Breast epithelium (tissue), 4 donors: Measurements from ENCODE around the gene STRADA. TPM values are rescaled to one million over a fixed set of nuclear protein-coding genes. Genes with fewer than 3 reads are reported as not detected.

Experiments used
- DNase-seq, 2 donors: peaks; one replicate each; pipeline ENCODE4 v3.0.0-alpha.2; 2019; ENCODE audit warnings: low spot score in 2 of 2
- H3K27ac ChIP-seq, 2 donors: fragments of 200-600 bp; sonication (generic) in 1 of 2; one replicate each; pipeline ENCODE4 v1.5.1; 2016 to 2019; ENCODE audit warnings: mild to moderate bottlenecking in 1 of 2
- H3K27me3 ChIP-seq, 2 donors: fragments of 200-600 bp; sonication (generic) in 1 of 2; one replicate each; pipeline versions ENCODE4 v1.5.1 to v1.6.0; 2017 to 2019; ENCODE audit warnings: control low read depth in 1 of 2, mild to moderate bottlenecking in 1 of 2
- H3K36me3 ChIP-seq: fragments of 200-600 bp; one replicate; pipeline ENCODE4 v1.5.1; 2019
- H3K4me1 ChIP-seq, 2 donors: fragments of 200-600 bp; sonication (generic); one replicate each; pipeline ENCODE4 v1.5.1; 2016 to 2019; ENCODE audit warnings: control low read depth in 1 of 2
- H3K4me3 ChIP-seq, 3 donors: fragments of 200-600 bp; sonication (generic); 1 replicate in 2 of 3; 2 replicates in 1 of 3; pipeline ENCODE4 v1.5.1; 2016 to 2019; ENCODE audit warnings: mild to moderate bottlenecking in 3 of 3, moderate library complexity in 2 of 3
- H3K9me3 ChIP-seq, 2 donors: fragments of 200-600 bp; sonication (generic) in 1 of 2; one replicate each; pipeline ENCODE4 v1.5.1; 2016 to 2019; ENCODE audit warnings: control low read depth in 1 of 2
- CTCF ChIP-seq, 3 donors: fragments of 450-650 bp; IDR thresholded peaks; one replicate each; pipeline ENCODE4 v1.5.1; 2016 to 2017; ENCODE audit warnings: antibody characterized with exemption in 3 of 3, mild to moderate bottlenecking in 3 of 3, moderate library complexity in 3 of 3
- POLR2A ChIP-seq: fragments of 450-650 bp; IDR thresholded peaks from one replicate; pipeline ENCODE4 v1.6.1; 2016; ENCODE audit warnings: antibody characterized with exemption, mild to moderate bottlenecking, moderate library complexity
- POLR2AphosphoS5 ChIP-seq, 3 donors: sonication (generic); formaldehyde crosslinking; IDR thresholded peaks; one replicate each; pipeline ENCODE4 v1.6.1; 2017; ENCODE audit warnings: antibody characterized with exemption in 3 of 3
- intact Hi-C: fragments of 100-400 bp; cut with DNase I; formaldehyde crosslinking; loops from one replicate; pipeline ENCODE4 v1.15.1; 2023; ENCODE audit warnings: low total_unique reads
- total RNA-seq, 3 donors: library from RNA; depleted of rRNA; stranded (reverse); fragments of >200 nt; gene quantifications; one replicate each; pipeline ENCODE4 v1.1.0, GENCODE V29; 2016

The STRADA gene
- total RNA-seq, 3 donors from 2014 or later: 25.9 to 33.8 (median 26.2) TPM

GRCh38 chr17:63665527-63666214 lies 75.9 kb downstream of the STRADA start:
- DNase-seq: no peak
- Histone ChIP-seq H3K27me3 (no peaks in the 10 kb centered on the region), H3K4me3 (no peak overlapping the region), H3K27ac (peak overlapping the region in 1 of 2 donors; percentile 19), H3K36me3 (no peaks in the 10 kb centered on the region), H3K4me1 (no peaks in the 10 kb centered on the region), H3K9me3 (no peaks in the 10 kb centered on the region)
- TF ChIP-seq CTCF (IDR thresholded peaks at IDR 0.05) (no peak), POLR2AphosphoS5 (IDR thresholded peaks at IDR 0.05) (no peak), POLR2A (no peak)
- intact Hi-C loops: no loop called here

- Histone ChIP-seq H3K36me3 (no peaks in the 10 kb centered on the region), H3K27me3 (no peaks in the 10 kb centered on the region), H3K9me3 (no peaks in the 10 kb centered on the region), H3K4me3 (no peak overlapping the region), H3K4me1 (no peaks in the 10 kb centered on the region), H3K27ac (no peak overlapping the region)
- TF ChIP-seq POLR2AphosphoS5 (IDR thresholded peaks at IDR 0.05) (no peak), POLR2A (no peak), CTCF (IDR thresholded peaks at IDR 0.05) (no peak)
- intact Hi-C loops: loop anchor here (10.0 kb wide), 1 partner anchor 385 kb away; no protein-coding TSS in a partner anchor
- DNase-seq: no peak
These were observed 81.7 kb downstream of the STRADA start for GRCh38 chr17:63659850-63660249.

- Histone ChIP-seq H3K36me3 (no peaks in the 10 kb centered on the region), H3K4me1 (no peaks in the 10 kb centered on the region), H3K27ac (no peak overlapping the region), H3K9me3 (no peaks in the 10 kb centered on the region), H3K27me3 (no peaks in the 10 kb centered on the region), H3K4me3 (no peak overlapping the region)
- TF ChIP-seq POLR2A: no peak
- TF ChIP-seq CTCF (IDR thresholded peaks at IDR 0.05): no peak
- no peak for TF ChIP-seq POLR2AphosphoS5 (IDR thresholded peaks at IDR 0.05)
- intact Hi-C loops: loop anchor here (10.0 kb wide), 1 partner anchor 384 kb away; no protein-coding TSS in a partner anchor
- no peak for DNase-seq
These were observed 83.2 kb downstream of the STRADA start for GRCh38 chr17:63658366-63658765.

GRCh38 chr17:63657786-63658185 lies 83.8 kb downstream of the STRADA start:
- Histone ChIP-seq H3K4me1 (no peaks in the 10 kb centered on the region), H3K4me3 (no peak overlapping the region), H3K36me3 (peaks cover 5% of the 10 kb centered on the region), H3K27me3 (no peaks in the 10 kb centered on the region), H3K9me3 (no peaks in the 10 kb centered on the region), H3K27ac (no peak overlapping the region)
- intact Hi-C loops: loop anchor here (10.0 kb wide), 1 partner anchor 383 kb away; no protein-coding TSS in a partner anchor
- TF ChIP-seq CTCF (IDR thresholded peaks at IDR 0.05) (no peak), POLR2A (no peak), POLR2AphosphoS5 (IDR thresholded peaks at IDR 0.05) (no peak)
- no peak for DNase-seq

- TF ChIP-seq POLR2AphosphoS5 (IDR thresholded peaks at IDR 0.05) (no peak), CTCF (IDR thresholded peaks at IDR 0.05) (no peak), POLR2A (no peak)
- Histone ChIP-seq H3K36me3 (peaks cover 8% of the 10 kb centered on the region), H3K4me3 (no peak overlapping the region), H3K9me3 (no peaks in the 10 kb centered on the region), H3K27ac (no peak overlapping the region), H3K27me3 (no peaks in the 10 kb centered on the region), H3K4me1 (no peaks in the 10 kb centered on the region)
- intact Hi-C loops: loop anchor here (10.0 kb wide), 1 partner anchor 378 kb away; no protein-coding TSS in a partner anchor
- no peak for DNase-seq
These were observed 88.5 kb downstream of the STRADA start for GRCh38 chr17:63653050-63653449.
